NCI-H1694 treated with DMSO at 0.1 percent for 48 hours (cell line): ENCODE results near the gene DIDO1.

Experiments
- DNase-seq: peaks from one replicate; lab custom pipeline; 2025; lab: John Stamatoyannopoulos, UW

Gene DIDO1

GRCh38 chr20:62894261-62894660 is 32.0 kb downstream of the DIDO1 start:
- no peak for DNase-seq

GRCh38 chr20:62893700-62894099 is 32.6 kb downstream of the DIDO1 start:
- DNase-seq: no peak

DNA sequence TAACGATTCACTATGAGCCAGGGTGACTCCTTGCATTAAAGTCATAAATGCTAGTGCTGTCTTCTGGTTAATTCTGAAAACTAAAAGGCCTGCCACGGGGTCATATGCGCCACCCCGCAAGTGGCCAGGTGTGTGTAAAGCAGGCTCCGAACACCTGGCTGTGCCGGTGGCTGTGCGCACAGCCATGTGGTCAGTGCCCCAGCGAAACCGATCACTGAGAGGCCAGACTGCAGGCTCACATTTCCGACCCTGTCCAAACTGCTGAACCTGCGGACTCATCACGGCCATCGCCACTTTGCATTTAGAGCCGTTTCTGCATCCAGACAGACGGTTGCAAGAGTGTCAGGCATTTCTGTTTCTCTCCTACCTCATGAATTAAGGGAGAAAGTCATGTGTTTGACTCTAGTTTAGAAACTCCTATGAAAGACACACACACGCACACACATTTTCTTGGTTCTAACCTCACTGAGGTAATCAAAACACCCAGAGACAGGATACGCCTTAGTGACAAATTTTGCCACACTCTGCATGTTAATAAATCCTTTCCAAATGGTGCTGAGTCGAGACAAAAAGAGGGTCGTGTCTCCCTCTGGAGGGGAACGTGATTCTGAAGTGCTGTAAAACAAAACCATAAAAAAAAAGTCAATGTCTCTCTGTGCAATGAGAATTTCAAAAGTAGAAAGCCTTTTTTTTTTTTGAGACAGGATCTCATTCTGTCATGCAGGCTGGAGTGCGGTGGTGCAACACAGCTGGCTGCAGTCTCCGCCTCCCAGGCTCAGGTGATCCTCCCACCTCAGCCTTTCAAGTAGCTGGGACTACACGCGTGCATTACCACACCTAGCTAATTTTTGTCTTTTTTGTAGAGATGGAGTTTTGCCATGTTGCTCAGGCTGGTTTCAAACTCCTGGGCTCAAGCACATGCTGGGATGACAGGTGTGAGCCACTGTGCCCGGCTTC is 33.7 kb downstream of the DIDO1 start:
- no peak for DNase-seq

GRCh38 chr20:62891111-62891510 is 35.2 kb downstream of the DIDO1 start:
- no peak for DNase-seq

GRCh38 chr20:62890444-62890843 is 35.9 kb downstream of the DIDO1 start:
- DNase-seq: no peak

DNA sequence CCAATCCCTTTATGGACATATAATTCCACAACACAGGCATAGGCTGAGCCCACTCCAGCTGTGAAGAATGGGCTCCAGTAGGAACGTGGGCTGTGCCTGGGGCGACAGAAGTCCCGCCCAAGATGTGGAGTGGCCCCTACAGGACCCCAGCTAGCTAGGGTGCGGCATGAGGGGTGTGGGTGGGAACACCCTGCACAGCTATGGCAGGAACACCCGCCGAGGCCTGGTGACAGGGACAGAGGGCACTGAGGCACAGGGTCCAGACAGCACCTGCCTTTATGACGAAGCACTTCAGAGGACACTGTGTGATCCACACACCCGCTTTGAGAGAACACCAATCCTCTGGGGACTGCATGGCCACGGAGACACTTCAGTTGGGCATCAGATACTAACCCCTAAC is 36.4 kb downstream of the DIDO1 start:
- no peak for DNase-seq

- DNase-seq: no peak
Observed at GRCh38 chr20:62889411-62889810, 36.9 kb downstream of the DIDO1 start.

GRCh38 chr20:62888910-62889309 is 37.4 kb downstream of the DIDO1 start:
- no peak for DNase-seq

DNA sequence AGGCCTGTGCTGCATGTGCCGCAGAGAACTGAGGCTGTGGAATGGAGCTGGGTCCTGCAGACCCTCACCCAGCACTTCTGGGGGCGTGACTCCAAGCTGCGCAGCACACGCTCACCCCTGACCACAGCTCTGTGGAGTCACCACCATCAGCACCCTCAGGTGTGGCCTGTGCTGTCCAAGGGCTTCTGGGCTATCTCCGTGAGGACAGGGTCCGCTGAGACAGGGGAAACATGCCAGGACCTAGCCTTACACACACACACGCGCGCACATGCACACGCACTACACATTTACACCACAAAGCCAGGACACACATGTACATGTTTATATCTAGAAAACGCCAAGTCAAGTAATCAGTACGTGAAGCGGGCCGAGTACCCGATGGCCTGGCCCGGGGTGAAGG is 37.9 kb downstream of the DIDO1 start:
- no peak for DNase-seq

- DNase-seq: no peak
Observed at GRCh38 chr20:62887860-62888239, 38.5 kb downstream of the DIDO1 start.

- peak; percentile 27 for DNase-seq
Observed at GRCh38 chr20:62887152-62887859, 39.0 kb downstream of the DIDO1 start.

DNA sequence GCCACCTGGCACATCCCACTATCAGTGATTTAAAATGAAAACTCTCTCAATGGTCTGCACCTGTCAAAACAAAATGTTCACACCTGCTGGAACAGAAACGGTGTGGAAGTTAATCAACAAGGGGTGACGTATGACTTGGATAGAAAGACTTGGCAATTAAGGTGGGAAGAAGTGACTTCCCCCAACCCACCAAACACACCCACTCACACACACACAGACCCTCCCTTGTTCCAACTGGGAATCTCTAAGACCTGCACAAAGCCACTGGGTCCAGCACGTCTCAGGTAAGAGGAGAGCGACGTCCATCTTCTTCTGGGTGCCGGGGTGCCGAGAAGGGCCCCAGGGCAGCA is 39.6 kb downstream of the DIDO1 start:
- no peak for DNase-seq

DNA sequence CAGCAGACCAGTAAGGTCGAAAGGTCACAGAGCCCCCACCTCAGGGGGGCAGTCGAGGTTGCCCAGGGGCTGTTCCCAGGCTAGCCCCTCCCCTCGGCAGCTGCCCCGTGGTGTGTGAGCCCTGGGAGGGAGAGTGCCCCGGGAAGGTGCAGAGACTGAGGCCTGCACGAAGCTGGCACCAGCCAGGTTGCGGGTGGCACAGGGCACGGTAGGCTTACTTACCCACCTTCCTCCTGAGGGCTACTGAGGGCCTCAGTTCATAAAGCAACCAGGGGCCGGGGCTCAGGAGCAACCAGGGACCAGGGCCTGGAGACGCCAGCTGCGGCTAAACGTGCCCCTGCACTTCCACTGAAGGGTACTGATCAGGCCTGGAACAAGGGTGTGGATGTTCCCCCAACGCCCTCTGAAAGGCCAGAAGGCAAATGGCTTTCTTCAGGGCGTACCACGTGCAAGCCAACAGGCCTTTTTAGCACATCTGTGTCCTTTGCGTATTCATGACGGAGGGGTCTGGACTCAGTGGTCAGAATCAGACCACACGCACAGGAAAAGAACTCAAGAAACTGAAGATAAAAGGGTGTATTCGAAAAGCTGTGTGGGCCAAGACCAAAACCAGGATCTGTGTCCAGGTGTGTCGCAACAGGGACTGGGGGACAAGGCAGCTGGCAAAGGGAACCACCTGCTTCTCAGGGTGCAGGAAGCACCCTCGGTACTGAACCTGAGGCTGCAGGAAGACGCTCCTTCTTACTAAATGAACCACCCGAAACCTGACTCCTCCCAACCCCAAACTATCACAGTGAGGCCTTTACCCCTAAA is 40.2 kb downstream of the DIDO1 start:
- DNase-seq: no peak

- DNase-seq: no peak
Observed at GRCh38 chr20:62885046-62885895, 41.0 kb downstream of the DIDO1 start.

DNA sequence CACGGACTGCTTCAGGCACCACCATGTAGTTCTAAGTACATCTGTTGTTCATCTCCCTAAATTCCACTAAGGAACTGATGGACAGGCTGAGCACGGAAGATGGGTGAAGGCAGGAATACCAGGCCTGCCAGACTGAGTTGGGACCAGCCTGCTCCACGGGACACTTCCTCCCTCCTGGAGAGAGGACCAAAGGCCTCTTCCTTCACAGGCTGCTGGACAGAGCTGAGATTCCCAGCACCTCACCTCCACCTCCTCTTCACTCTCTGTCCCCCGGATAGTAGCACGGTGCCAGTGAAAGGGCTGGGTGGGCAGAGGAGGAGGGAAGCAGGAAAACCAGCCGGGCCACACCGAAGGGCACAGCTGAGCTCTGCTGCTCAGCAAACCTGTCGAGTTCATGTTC is 41.7 kb downstream of the DIDO1 start:
- DNase-seq: no peak

DNA sequence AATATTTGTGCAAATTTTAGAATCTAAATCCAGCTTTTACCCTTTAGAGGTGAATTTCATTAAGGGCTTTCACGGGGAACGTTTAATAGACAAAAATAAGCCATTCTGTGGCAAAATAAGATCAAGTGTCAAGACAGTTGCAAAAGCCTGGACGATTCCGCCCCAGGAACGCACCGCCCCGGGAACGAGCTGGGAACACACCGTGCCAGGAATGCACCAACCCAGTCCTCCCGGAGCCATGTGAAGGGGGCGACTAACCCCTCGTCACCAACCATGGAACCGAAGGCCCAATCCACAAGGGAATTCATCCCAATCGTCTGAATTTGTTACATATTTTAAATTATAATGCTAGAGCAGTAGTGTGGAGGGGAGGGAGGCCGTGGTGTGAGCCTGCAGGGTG is 43.9 kb downstream of the DIDO1 start:
- DNase-seq: no peak

DNA sequence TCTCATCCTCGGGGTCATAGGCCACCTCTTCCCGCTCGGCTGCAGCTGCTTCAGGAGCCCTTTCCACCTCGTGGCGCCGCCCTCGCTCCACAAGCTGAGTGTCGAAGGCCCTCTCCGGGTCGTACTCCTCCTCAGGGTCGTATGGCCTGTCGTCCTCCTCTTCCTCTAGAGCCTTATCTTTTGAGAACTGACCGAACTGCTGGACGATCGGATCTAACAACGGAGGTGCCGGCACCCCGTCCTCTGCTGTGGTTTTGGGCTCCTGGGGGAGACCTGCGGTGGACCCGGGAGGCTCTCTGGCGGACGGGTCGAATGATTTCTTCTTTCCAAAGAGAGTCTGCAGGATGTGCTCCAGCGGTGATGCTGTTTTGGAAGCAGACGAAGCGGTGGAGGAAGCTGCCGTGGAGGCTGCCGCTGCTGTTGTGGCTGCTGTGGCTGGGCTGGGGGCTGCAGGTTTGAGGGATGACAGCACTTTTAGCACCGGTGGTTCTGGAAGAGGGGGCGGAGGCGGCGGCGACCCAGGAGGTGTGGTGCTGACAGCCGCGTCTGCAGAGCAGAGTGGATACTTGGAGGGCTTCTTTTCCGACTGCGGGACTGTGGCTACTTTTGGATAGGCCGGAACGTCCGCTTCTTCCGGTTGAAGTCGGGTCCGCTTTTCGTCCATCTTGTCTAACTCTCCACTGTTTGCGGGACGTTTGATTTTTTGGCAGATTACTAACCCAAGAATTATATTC is 44.5 kb downstream of the DIDO1 start:
- DNase-seq: no peak

DNA sequence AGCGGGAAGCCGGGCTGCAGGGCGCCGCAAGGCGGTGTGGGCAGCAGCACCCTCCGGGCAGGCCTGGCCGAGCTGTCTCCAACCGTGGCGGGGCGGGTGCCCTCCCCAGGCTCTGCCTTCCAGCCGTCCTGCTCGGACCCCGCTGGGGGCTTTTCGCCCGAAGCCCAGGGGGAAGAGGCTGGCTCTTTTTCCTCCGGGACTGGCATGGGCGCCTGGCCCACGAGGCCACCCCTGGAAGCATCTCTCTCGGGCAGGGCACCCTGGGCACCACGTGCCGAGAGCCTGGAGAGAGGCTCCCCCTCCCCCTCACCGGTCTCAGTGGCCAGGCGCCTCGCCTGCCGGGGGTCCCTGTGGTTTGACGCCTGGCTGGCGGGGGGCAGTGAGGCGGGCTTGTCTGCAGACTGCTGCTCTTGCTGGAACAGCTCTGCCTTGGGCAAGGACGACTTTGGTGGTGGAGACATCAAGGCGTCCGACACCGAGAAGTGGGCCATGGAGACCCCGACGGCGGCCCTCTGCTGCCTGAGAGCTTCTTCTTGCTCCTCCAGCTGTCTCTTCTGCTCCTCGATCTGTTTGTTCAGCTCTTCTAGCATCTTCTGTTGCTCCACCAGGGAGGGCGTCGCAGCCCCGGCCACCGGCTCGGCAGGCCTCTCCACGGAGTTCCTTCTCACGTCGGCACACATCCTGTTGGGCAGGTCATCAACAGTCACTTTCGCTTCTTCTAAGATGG is 45.2 kb downstream of the DIDO1 start:
- DNase-seq: no peak

- no peak for DNase-seq
Observed at GRCh38 chr20:62880147-62880934, 46.0 kb downstream of the DIDO1 start.
